ENCODE measurements around the gene SLCO4A1.

The SLCO4A1 gene

GRCh38 chr20:62638055-62638570, 4.2 kb upstream of the SLCO4A1 start:
- no peak for DNase-seq

- no peak for DNase-seq
Measured at GRCh38 chr20:62638679-62639406, 3.5 kb upstream of the SLCO4A1 start.

GRCh38 chr20:62639765-62640164, 2.5 kb upstream of the SLCO4A1 start:
- no peak for DNase-seq

- no peak for DNase-seq
Measured at GRCh38 chr20:62640870-62641269, 1.4 kb upstream of the SLCO4A1 start.

- no peak for DNase-seq
Measured at GRCh38 chr20:62641321-62642050, 817 bp upstream of the SLCO4A1 start.

- DNase-seq = no peak
Measured at GRCh38 chr20:62642666-62643520, 590 bp downstream of the SLCO4A1 start.

GRCh38 chr20:62643521-62644043, 1.3 kb downstream of the SLCO4A1 start:
- DNase-seq = no peak

GRCh38 chr20:62644044-62644795, 1.9 kb downstream of the SLCO4A1 start:
- DNase-seq = no peak

- no peak for DNase-seq
Measured at GRCh38 chr20:62644802-62645496, 2.6 kb downstream of the SLCO4A1 start.

GRCh38 chr20:62645613-62646012, 3.3 kb downstream of the SLCO4A1 start:
- no peak for DNase-seq

GRCh38 chr20:62646851-62647520, 4.7 kb downstream of the SLCO4A1 start:
- no peak for DNase-seq

- DNase-seq = no peak
Measured at GRCh38 chr20:62647521-62648317, 5.4 kb downstream of the SLCO4A1 start.

- DNase-seq = no peak
Measured at GRCh38 chr20:62648318-62648995, 6.2 kb downstream of the SLCO4A1 start.

GRCh38 chr20:62649140-62649539, 6.8 kb downstream of the SLCO4A1 start:
- DNase-seq = no peak

GRCh38 chr20:62650551-62651284, 8.4 kb downstream of the SLCO4A1 start:
- no peak for DNase-seq

GRCh38 chr20:62651285-62652021, 9.2 kb downstream of the SLCO4A1 start:
- no peak for DNase-seq

GRCh38 chr20:62652041-62652893, 10.0 kb downstream of the SLCO4A1 start:
- DNase-seq = no peak
